ENCODE measurements around the gene MED20.
"Not testable (repeated sequence)": the region's sequence is repeated elsewhere in the genome, so short reads cannot be mapped to it uniquely, and the experiment has no call there.

MED20 gene, protein sequence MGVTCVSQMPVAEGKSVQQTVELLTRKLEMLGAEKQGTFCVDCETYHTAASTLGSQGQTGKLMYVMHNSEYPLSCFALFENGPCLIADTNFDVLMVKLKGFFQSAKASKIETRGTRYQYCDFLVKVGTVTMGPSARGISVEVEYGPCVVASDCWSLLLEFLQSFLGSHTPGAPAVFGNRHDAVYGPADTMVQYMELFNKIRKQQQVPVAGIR

DNA sequence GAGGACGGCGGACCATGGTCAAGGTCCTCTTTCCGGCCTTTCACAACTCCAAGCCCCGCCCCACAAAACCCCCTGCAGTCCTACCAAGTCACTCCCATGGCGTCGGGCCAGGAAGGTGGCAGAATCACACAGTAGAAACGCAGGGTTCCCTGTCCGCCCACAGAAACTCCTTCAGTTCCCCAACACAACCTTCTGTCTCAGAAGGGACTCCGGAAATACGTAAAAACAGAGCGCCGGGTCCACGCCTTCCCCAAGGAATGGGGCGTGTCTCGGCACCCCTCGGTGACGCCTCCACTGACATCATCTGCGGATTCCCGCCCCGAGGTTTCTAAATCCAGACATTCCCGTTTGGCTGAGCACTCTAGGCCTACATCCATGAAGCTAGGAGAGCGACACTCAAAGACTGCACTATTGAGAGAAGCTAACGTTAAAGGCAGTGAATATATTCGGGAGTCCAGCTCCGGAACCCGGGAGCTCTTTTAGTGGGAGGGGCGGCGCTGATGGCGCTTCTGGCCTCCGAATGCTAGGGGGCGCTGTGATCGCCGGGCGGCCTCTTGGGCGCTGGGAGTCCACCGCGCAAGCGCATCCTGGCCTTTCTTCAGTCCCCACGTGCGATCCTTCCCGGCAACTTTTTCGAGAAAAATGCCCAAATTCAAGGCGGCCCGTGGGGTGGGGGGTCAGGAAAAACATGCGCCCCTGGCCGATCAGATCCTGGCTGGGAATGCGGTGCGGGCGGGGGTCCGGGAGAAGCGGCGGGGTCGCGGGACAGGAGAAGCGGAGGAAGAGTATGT, at the start of gene MED20, which contains the start of gene BYSL:
Gene MED20 (minus strand): TSS at position 219 of the 791 bp plus-strand sequence. CDS start 121 bp downstream, at position 98.
Gene BYSL (plus strand): TSS at position 579 of the 791 bp plus-strand sequence. CDS start 64 bp downstream, at position 643.
- DNase-seq (ENCODE audit: low read depth in 1 of 2, low spot score in 1 of 2), result peak; percentile 91 to 93

DNA sequence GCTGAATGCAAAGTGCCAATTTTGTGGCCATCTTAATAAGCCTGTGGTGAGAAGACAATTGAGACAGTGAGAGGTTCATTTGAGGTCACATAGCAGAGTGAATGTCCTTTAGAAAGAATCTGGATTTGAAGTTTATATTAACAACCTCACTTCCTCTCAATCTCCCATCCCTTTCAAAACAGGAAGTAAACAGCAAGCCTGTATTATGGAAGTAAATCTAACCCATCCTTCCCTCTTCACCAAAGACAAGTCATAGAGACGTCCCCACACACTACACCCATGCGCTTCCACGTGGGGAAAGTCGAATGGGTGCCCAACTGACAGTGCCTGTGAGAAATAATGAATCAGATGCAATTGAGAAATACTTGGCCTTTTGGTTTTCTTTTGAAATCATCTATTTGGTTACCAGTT, 49.5 kb upstream of the MED20 start:
- DNase-seq (ENCODE audit: low read depth in 1 of 2, low spot score in 1 of 2), result peak in 1 of 2 donors; percentile 16

DNA sequence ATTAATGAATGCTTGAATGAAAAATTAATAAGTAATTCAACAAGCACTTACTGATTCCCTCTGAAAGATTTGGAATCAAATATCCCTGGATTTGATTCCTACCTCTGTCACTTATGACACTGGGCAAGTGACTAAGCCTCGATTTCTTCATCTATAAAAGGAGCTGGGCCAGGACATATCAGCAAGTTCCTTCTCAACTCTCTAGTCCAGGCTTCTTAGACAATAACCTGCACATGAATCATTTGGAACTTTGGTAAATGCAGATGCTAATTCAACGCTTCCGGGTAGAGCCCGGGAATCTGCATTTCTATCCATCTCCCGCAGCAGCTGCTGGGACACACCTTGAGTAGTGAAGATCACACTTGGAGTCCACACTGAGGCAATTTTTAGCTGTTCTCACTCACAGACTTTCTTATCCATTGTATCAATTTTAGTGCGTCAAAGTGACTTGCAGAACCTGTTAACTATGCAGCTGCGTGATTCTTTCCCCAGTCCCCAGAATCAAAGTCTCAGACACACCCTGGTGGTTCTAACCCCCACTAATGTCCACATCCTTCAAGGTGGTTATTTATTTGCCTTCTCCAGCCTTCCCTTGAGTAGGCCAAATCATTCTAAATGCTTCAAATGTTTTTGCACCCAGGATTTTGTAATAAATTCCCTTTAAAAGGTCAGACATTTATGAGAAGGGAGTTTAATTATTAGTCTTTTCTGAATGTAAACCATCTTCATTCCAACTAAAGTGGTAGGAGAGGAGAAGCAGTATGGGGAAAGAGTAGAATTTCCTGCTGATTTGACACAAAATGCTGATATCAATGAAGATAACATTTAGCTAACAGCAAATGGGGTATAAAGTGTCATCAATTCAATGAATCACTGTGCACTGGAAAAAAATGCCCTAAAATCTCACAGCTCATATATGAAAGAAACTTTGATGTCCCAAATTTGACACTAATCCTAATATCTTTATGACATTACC, 46.7 kb upstream of the MED20 start:
- DNase-seq (ENCODE audit: low read depth in 1 of 2, low spot score in 1 of 2), result no peak

DNA sequence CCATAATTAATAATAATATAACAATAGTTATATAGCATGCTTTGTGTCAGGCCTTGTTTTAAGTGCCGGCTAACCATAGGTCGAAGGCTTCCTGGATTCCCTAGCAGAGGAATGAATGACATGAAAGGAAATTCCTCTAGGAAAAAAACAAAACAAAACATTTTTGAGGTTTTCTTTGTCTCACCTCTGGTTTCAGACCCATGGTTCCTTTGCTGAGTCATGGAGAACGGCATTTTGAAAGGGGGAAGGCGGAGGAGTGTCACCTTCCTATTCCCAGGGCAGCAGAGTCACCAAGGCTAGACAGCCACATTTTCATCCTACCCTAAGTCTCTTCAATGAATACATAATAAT, 46.0 kb upstream of the MED20 start:
- DNase-seq (ENCODE audit: low read depth in 1 of 2, low spot score in 1 of 2), result no peak

DNA sequence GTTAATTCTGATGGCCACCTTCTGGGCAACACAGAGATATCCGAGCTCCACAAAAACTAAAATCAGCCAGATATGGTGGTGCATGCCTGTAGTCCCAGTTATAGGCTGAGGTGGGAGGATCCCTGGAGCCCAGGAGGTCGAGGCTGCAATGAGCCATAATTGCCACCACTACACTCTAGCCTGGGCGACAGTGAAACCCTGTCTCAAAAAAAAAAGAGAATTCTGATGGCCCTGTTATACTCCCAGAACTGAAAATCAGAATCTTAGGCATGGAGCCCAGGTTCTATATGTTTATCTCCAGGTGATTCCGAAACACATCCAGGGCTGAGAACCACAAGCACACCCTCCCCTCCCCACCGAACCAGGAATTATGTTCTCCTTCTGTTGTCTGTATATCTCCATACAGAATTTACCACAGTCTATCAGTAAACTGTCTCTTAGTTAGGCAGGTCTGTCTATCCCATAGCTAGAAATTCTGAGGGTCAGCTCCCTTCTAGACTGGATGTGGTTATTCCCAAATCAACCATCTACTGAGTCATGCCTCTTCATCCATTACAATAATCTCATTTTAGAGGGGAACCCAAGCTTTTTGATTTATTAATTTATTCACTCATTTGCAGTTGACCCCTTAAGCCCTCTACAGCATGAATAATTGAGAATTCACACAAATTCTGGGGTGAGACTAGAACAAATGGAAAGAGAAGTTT, 45.4 kb upstream of the MED20 start:
- DNase-seq (ENCODE audit: low read depth in 1 of 2, low spot score in 1 of 2), result no peak

DNA sequence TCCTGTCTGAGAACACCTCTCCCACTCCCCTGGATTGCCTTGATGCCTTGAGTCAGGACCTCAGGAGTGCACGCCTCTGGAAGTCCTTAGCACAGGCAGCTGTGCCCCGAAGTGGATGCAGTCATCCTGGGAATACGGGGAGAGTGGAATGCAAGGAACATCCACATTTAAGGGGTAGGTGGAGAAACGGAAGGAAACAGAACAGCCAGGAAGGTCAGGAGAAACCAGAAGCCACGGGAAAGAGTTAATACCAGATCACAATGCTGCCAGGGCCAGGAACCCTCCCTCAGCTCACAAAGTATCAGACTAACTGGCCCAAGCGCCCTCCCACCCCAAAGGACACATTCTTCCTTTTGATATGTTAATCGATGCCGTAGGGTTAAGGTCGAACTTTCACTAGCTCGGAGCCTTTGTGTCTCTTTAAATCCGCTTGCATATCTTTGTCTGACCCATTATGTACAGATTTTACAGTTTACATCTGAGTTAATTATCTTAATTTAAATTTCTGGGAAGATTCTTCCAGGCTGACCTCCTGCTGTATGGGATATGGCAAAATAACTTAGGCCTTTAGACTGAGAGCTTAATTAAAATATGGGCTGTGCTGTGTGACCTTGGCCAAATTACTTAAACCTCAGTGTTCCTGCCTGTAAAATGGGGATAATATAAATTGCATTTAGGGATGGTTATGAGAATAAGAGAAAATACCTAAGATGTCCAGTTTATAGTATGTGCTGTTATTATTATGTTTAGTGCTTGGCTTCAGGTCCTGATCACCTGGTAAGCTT, 44.7 kb upstream of the MED20 start:
- no peak for DNase-seq (ENCODE audit: low read depth in 1 of 2, low spot score in 1 of 2)

DNA sequence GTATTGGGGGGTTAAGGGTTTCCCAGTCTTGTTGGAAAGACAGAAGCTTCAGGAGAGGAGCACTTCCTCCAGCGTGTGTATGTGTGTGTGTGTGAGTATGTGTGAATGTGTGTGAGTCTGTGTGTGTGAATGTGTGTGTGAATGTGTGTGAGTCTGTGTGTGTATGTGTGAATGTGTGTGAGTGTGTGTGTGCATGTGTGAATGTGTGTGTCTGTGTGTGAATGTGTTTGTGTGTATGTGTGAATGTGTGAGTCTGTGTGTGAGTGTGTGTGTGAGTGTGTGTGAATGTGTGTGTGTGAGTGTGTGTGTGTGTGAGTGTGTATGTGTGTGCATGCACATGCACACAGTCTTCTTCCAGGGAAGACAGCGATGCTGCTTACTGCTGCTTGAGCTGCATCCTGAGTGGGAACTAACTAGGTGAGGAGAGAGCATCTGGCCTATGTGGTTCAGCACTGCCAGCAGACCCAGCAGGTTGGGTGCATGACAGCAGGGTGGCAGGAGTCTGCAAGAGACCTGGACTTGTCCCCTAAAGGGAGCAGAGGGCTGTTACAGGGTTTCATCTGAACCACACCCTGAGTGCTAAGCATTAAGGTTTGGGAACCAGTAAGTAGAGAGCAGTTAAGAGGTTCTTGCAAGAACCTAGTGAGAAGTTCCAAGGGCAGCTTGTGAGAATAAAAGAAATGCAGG, 43.4 kb upstream of the MED20 start:
- no peak for DNase-seq (ENCODE audit: low read depth in 1 of 2, low spot score in 1 of 2)

DNA sequence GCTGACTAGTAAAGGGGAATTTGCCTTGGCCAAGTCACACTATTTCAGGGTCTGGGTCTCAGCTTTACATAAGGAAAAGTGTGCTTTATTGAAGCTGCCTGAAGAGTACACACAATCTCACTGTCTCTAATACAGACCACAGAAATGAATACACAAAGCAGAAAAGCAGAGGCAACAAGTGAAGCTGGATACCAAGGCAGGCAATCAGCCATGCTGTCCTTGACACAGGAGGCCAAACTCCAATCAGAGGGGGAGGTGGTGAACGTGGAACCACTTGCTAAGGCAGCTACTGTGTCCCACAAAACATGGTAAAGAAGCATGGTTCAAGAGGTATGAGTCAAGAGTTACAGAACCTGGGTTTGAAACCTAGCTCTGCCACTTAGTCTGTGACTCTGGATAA, 42.4 kb upstream of the MED20 start:
- no peak for DNase-seq (ENCODE audit: low read depth in 1 of 2, low spot score in 1 of 2)

DNA sequence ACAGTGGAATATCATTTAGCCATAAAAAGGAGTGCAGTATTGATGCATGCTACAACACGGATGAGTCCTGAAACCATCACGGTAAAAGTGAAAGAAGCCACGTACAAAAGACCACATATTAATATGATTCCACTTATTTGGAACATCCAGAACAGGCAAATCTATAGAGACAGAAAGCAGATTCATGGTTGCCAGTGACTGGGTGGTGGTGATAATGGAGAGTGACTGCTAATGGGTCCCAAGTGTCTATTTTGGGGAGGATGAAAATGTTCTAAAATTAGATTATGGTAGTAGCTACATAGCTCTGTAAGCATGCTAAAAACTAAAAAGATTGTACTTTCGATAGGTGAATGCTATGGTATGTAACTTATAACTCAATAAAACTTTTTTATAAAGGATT, 39.1 kb upstream of the MED20 start:
- no peak for DNase-seq (ENCODE audit: low read depth in 1 of 2, low spot score in 1 of 2)

DNA sequence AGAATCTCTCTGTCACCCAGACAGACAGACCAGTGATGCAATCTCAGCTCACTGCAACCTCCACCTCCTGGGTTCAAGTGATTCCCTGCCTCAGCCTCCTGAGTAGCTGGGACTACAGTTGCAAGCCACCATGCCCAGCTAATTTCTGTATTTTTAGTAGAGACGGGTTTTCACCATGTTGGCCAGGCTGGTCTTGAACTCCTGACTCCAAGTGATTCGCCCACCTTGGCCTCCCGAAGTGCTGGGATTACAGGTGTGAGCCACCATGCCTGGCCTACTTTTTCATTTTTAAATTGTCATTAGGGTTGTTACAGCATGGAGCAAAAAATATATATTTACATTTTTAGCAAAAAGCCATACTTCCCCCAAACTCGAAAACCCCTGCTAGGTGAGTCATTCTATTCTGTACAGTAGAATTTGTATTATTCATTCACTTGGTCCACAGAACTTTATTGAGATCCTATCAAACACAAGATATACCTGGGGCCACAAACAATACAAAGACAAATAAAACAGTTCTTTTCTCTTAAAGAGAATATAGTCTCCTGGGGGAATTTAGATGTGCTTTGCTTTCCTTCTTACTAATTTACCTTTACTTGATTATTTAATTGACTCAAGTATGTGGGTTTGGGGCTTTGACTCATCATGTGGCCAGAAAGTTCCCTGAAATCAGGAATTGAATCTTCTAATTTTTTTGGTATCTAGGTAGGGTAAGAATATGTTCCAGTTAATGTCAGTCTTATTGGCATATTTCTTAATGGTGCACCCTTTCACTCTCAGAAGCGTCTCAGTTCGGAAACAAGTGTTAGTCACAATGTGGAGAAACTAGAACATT, 37.3 kb upstream of the MED20 start:
- DNase-seq (ENCODE audit: low read depth in 1 of 2, low spot score in 1 of 2), result no peak

DNA sequence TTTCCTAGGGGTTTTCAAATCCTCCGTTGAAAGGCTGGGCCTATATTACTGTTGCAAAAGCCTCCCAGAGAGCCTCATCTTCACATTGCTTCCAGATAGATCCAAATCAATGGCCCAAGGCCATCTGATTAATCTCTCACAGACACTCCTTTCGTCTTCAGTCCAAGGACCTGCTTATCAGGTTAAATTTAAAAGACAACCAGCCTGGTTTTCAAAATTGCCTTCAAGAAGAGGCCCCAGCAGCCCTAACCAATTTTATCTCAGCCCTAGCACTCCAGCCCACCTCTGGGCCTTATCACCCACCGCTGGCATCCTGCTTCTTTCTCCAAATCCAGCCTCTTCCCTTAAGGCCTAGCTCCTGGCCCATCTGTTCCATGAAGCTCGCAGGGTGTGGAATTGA, 36.2 kb upstream of the MED20 start:
- DNase-seq (ENCODE audit: low read depth in 1 of 2, low spot score in 1 of 2), result no peak

DNA sequence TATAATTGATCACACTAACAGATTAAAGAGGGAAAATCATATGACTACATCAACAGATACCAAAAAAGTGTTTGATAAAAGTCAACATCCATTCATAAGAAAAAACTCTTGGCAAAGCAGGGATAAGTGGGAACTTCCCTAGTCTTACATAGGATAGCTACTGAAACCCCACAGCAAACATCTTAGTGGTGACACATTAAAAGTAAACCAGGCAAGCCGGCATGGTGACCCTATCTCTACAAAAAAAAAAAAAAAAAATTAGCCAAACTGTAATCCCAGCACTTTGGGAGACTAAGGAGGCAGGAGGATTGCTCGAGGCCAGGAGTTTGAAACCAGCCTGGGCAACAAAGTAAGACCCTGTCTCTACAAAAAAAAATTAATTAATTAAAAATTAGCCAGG, 34.5 kb upstream of the MED20 start:
- DNase-seq (ENCODE audit: low read depth in 1 of 2, low spot score in 1 of 2), result no peak

DNA sequence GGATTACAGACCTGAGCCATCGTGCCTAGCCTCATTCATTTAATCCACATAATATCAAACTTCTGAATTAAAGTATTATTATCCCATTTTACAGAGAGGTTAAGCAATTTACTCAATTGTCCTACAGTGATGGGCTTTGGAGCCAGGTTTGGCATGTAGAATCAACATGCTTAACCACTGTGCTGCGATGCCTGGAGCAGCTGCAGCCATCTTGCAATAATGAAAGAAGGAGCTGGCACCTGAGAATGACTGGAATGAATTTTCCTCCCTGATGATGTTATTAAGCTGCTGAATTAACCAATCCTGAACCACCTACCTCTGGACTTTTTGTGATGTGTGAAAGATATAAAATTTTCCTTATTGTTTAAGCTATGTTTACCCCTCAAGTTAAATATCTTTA, 33.7 kb upstream of the MED20 start:
- no peak for DNase-seq (ENCODE audit: low read depth in 1 of 2, low spot score in 1 of 2)

DNA sequence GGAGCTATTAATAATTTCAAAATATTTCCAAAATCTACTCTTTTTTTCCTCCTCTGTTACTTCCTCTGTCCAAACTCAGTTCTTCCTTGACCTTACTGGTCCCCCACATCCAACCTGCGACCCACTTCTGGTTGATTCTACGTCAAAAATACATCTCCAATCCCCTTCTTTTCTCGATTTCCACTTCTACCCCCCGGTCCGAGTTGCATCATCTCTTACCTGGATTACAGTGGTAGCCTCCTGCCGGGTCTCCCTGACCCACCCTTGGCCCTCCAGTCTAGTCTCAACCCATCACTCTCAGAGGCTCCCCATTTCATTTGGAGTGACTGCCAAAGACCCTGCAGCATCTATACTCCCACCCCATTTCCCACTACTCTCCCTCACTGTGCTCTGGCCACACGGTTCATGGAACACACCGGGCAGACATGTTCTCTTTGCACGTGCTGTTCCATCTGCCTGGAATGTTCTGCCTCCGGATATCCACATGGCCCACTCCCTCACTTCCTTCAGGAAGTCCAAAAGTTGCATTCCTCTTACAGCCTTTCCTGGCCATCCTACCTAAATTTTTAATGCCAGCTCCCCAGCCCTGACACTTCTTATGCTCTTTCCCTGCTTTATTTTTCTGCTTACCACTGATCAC, 26.8 kb upstream of the MED20 start:
- DNase-seq (ENCODE audit: low read depth in 1 of 2, low spot score in 1 of 2), result no peak

DNA sequence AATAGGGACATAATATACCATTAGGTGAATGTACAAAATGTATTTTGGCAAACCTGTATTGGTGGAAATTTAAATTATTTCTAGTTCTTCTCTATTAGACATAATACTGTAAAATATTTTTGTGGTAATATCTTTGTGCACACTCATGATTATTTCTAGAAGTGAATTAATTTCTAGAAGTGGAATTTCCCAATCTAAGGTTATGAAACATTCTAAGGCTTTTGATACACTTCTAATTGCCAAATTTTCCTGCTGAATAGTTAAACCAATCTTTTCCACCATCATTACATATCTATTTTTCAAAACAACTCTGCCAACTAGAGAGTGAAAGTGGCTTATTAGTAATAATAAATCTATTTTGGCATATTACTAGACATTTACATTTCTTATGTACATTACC, 22.5 kb upstream of the MED20 start:
- no peak for DNase-seq (ENCODE audit: low read depth in 1 of 2, low spot score in 1 of 2)

DNA sequence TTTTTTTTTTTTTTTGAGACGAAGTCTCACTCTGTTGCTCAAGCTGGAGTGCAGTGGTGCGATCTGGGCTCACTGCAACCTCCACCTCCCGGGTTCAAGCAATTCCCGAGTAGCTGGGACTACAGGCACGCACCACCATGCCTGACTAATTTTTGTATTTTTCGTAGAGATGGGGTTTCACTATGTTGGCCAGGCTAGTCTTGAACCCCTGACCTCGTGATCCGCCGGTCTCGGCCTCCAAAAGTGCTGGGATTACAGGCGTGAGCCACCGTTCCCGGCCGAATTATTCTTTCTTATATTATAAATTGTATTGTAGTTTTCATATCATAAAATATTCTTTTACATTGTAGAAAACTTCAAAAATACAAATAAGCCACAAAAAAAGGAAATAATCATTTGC, 21.9 kb upstream of the MED20 start:
- DNase-seq (ENCODE audit: low read depth in 1 of 2, low spot score in 1 of 2), result not testable (repeated sequence)

DNA sequence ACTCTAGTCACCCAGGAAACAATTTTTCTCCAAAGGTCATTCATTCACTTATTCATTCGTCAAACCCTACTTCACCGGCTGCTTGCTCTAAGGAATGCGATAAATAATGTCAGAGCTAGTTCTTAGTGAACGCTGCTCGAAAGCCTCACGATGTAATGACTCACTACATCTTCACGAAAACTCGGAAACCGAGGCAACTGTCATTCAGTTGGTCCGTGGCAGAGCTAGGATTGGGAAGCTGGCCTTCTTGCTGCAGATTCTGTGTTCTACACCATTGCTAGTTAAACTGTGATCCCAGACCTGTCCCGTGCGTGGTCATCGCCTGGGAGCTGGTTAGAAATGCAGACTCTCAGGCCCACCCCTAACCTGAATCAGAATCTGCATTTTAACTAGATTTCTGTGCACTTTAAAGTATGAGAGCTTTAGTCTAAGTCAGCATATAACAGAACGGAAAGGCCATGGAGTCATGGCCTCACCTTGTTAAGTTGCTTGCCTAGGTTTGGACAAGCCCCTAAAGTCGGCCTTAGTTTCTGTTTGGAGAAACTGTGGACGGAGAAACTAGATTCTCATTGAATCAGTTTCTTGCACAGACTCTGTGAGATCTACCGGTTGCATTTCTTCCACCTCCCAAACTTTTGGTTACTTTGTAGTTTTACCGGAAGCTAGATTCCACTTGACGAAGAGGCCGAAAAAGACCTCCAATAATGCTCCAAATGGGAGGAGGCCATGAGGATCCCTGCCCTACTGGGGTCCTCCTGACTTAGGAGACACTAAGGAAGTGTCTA, 21.3 kb upstream of the MED20 start:
- no peak for DNase-seq (ENCODE audit: low read depth in 1 of 2, low spot score in 1 of 2)

Data from activated T-helper 1 cell treated with anti-CD3 and anti-CD28 coated beads, Interleukin-2, amount 50 U/mL, for 16 hours (primary cell).